ENCODE measurements around the gene ADAM10.

ADAM10 gene

GRCh38 chr15:58568157-58568571 is 181.3 kb downstream of the ADAM10 start:
- TF ChIP-seq, protein P1, sequence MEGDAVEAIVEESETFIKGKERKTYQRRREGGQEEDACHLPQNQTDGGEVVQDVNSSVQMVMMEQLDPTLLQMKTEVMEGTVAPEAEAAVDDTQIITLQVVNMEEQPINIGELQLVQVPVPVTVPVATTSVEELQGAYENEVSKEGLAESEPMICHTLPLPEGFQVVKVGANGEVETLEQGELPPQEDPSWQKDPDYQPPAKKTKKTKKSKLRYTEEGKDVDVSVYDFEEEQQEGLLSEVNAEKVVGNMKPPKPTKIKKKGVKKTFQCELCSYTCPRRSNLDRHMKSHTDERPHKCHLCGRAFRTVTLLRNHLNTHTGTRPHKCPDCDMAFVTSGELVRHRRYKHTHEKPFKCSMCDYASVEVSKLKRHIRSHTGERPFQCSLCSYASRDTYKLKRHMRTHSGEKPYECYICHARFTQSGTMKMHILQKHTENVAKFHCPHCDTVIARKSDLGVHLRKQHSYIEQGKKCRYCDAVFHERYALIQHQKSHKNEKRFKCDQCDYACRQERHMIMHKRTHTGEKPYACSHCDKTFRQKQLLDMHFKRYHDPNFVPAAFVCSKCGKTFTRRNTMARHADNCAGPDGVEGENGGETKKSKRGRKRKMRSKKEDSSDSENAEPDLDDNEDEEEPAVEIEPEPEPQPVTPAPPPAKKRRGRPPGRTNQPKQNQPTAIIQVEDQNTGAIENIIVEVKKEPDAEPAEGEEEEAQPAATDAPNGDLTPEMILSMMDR (IDR thresholded peaks at IDR 0.05): no peak

GRCh38 chr15:58566029-58566428 is 183.5 kb downstream of the ADAM10 start:
- TF ChIP-seq, protein P1 (IDR thresholded peaks at IDR 0.05): no peak

DNA sequence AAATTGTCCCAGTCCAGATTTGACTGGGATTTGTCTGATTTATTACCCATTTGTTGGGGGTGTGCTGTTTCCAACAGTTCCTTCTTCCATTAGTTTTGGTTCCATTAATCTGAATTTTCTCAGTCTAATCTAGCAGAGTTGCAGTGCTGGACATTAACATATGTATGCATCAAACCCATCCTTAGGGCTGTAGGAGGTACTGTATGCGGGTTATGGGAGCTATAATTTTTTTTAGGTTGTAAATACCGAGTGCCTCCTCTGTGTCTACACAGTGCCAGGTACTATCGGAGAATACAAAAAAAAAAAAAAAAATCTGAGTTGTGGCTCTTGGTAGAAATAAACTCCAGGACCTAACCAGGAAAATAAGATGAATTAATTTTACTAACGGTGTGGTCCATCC is 183.9 kb downstream of the ADAM10 start:
- TF ChIP-seq, protein P1 (IDR thresholded peaks at IDR 0.05): no peak

- TF ChIP-seq, protein P1 (IDR thresholded peaks at IDR 0.05): no peak
These were observed 184.5 kb downstream of the ADAM10 start for GRCh38 chr15:58564981-58565380.

DNA sequence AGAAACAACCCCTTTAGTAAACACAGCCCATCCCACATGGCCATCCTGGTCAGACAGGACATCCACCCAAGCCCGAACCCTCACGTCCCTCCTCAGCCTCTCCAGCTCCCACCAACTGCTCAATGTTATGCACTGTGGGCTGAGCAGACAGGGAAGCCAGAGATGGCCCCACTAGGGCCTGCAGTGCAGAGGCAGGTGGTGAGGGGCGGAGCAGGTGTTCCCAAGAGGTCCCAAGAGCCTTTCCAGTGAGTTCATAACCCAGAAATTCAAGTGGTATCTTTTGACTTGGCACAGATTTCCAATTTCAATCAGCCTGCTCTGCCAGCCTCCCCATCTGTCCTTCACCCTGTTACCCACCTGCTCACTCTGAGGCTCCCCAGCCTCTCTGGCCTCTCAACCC is 187.4 kb downstream of the ADAM10 start:
- TF ChIP-seq, protein P1 (IDR thresholded peaks at IDR 0.05): no peak

DNA sequence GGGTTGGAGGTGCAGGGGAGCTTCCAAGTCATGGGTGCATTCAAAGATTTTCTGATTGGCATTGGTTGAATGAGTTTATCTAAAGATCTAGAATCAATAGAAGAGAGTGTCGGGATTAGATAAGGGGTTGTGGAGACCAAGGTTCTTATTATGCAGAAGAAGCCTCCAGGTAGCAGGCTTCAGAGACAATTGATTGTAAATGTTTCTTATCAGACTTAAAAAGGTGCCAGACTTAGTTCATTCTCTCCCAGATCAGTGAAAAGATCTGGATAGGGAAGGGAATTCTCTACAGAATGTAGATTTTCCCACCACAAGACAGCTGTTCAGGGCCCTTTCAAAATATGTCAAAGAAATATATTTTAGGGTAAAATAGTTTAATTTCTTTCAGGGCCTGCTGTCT is 188.2 kb downstream of the ADAM10 start:
- TF ChIP-seq, protein P1 (IDR thresholded peaks at IDR 0.05): no peak

DNA sequence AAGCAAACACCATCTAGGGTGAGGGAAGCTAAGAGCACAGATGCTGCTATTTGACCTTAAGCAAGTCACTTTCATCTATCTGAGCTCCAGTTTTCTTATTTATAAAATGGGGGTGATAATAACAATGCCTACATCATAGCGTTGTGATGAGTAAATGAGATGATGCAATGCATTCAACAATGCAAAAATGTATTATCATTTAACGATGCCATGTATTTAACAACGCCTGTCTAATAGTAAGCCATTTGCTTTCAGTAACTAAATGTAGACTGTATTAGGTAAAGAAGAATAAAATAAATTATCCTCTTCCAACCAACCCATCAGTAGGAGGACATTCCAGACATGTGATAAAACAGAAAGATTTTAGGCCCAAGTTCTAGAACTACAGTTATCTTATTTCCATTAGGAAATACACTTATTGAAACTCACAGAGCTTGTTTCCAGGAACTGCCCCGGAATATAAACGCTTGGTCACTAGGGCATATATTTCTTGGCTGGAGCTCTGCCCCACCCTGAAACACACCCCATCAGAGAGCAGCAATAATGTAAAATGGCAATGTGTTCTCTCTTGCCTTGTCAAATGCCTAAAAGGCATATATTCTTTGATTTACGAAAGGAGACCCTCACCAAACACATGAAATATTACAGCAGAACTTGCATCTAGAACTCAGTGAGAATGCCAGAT is 189.5 kb downstream of the ADAM10 start:
- TF ChIP-seq, protein P1 (IDR thresholded peaks at IDR 0.05): no peak

DNA sequence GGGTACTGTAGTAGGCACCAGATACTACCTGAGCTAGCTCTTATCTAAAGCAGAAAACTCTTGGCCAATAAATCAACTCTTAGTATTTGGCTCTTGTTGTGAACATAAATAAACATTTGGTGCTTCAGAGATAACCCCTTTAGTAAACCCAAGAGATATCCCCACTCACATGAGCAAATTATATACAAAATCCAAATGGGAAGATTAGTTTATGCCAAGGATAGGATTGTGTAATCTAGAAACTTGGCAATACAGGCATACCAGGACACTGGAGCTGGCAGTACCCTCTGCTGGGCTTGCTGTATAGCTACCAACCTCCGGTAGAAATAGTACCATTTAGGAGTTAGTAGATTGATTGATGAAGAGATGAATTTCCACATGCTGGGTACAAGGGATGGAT is 190.7 kb downstream of the ADAM10 start:
- TF ChIP-seq, protein P1 (IDR thresholded peaks at IDR 0.05): no peak
